Testis (tissue), 2 donors: Measurements from ENCODE around the gene AMY1A.
"Not testable (repeated sequence)": the region's sequence is repeated elsewhere in the genome, so short reads cannot be mapped to it uniquely, and the experiment has no call there.

Experiments used
- CTCF ChIP-seq, 3 experiments: fragments of 450-650 bp in 2 of 3; fragments of 200-600 bp in 1 of 3; sonication (generic) in 1 of 3; IDR thresholded peaks; one replicate each; pipeline ENCODE4 v1.5.1; 2016 to 2019; ENCODE audit warnings: antibody characterized with exemption in 3 of 3, mild to moderate bottlenecking in 2 of 3, moderate library complexity in 1 of 3
- POLR2A ChIP-seq: fragments of 450-650 bp; IDR thresholded peaks from one replicate; pipeline ENCODE4 v1.6.1; 2017; ENCODE audit warnings: antibody characterized with exemption, mild to moderate bottlenecking, moderate library complexity

DNA sequence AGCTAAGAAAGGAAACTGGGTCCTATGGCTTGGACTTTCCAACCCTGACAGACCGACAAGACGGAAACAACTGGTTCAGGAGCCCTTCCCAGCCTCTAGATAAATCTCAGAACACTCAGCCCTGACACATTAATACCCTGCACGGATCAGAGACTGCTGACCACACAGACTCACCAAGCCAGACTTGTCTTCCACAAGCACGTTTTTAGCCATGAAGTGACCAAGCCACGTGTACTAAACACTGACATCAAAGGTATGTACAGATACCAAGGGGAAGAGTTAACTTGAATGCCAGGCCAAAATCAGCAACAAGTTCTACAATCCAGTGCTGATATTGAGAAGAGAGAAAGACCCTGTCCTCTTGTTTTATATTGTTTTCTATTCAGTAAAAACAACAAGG lies 40.5 kb downstream of the AMY1A start, which contains the start of gene AMY1B:
- not testable (repeated sequence) for TF ChIP-seq CTCF (IDR thresholded peaks at IDR 0.05); POLR2A
